KBM-7 (cell line): Measurements from ENCODE around the gene LRRC59.
"Not testable (repeated sequence)": the region's sequence is repeated elsewhere in the genome, so short reads cannot be mapped to it uniquely, and the experiment has no call there.

Source experiments
- DNase-seq: peaks from one replicate; pipeline ENCODE4 v3.0.0-alpha.2; 2015
- in situ Hi-C: fragments of 300-500 bp; cut with MboI; formaldehyde crosslinking; loops from 2 replicates; pipeline ENCODE4 v1.14.3; 2020; ENCODE audit warnings: low sequenced_read_pairs, low pct_unique_long_range_greater_than_20kb, mixed read lengths

The LRRC59 gene

GRCh38 chr17:50397111-50397918 is at the start of gene LRRC59:
LRRC59 (minus strand) TSS chr17:50397523; CDS start chr17:50397317, 206 bp downstream.
- in situ Hi-C loops, result no loop called here
- peak; percentile 92 for DNase-seq

- no peak for DNase-seq
- in situ Hi-C loops, result no loop called here
These were observed 48.5 kb upstream of the LRRC59 start for GRCh38 chr17:50445730-50446325.

DNA sequence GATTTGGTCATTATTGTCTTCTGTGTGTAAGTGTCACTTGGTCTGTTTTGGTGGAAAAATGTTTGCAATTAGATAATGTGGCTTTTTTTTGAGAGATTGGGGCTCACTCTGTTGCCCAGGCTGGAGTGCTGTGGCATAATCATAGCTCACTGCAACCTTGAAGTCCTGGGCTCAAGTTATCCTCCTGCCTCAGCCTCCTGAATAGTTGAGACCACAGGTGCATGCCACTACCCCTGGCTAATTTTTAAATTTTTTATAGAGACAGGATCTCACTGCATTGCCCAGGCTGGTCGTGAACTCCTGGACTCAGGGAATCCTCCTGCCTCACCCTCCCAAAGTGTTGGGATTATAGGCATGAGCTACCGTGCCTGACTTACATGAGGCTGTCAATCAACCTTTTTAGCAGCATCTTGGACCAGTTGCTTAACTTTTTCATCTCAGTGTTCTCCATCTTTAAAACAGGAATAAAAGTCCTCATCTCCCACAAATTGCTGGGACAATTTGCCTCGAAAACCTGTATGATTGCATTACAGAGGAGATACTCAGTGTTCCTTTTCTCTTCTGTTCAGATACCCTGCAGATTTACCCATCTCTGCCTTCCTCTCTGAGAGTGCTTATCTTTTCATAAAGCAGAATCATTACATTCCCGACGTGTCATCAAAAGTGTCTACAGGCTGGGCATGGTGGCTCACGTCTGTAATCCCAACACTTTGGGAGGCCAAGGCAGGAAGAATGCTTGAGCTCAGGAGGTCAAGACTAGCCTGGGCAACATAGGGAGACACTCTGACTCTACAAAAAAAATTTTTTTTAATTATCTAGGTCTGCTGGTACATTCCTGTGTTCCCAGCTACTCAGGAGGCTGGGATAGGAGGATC is 47.8 kb upstream of the LRRC59 start:
- in situ Hi-C loops, result no loop called here
- DNase-seq, result no peak

DNA sequence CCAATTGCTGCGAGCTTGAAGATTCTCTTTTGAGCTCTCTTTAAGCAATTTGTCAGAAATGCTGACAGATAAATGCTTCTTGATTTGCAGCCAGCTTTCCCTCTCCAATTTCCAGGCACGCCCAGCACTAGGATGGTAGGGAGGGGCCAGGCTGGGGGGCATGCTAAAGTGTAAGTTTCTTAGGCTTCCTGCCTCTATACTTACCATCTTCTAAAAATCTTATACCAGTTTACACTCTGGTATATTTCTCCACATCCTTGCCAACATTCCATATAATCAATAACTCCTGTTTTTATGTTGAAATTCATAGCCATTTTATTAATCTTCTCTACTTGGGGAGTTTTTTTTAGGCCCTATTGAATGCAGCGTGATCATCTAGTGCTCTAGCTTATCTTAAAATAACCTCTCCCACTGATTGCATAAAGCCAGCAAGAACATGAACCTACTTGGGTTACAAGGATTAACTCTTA is 46.2 kb upstream of the LRRC59 start:
- DNase-seq, result no peak
- in situ Hi-C loops, result no loop called here

DNA sequence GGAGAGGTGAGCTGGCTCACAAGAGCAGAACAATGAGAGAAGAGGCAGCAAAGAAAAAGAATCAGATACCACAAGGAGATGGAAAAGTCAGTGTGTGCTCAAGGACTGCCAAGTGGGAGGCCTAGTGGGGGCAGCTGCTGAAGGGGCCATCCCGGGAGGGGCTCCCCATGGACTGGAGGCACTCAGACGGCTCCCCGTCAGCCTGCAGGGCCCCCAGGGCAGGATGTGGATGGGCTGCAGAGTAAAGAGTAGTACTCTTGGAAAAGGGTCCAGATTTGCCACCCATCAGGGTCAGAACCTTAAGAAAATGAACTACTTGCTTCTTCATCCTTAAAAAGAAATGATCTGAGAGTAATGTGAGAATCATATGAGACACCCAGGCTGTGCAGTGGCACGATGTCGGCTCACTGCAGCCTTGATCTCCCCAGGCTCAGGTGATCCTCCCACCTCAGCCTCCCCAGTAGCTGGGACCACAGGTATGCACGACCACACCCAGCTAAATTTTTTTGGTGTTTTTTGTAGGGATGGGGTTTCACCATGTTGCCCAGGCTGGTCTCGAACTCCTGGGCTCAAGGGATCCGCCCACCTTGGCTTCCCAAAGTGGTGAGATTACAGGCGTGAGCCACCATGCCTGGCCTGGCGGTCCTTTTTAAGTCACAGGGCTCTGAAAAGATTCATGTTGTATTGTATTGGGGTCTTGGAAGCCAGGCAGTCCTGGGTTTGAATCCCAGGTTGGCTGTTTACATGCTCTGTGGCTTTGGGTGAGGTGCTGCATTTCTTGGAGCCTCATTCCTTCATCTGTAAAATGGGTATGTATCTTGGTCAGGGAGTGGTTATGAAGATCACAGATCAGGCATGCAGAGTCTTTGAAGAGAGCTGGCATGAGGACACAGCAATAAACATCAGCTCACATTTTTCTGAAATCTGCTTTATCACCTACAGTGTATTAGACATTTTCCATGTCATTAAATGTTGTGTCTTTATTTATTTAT is 43.8 kb upstream of the LRRC59 start:
- no peak for DNase-seq

DNA sequence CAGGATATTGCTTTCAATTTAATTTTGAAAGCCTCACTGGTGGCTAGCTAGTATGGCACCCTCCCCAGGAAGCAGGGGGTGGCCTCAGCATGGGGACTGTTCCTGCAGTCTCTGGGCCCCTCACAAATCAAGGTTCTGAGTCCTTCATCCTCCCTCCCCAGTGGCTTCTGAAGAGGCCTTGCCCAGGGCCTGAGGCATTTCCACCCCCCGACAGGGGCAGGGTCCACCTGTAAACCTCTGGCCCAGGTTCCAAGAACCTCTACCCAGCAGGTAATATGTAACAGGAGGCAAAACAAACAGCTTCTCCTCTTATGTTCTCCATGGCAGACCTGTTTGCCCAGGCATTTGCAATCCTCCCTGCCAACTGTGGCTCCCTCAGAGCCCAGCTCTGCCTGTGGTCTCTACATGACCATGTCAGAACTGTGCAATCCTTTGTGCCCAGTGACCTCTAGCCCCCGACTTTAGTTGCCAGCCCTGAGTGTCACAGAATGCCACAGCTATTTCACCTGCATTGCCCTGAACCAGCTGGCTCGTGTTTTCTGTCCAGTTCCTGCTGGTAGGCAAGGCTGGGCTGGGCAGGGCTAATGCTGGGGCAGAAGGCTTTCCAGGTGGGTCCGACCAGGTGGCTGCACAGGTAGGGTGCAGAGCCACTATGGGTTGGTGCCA is 43.0 kb upstream of the LRRC59 start:
- in situ Hi-C loops, result no loop called here
- DNase-seq, result no peak

More for the DNA sequence above, 43.8 kb upstream of the LRRC59 start:
- in situ Hi-C loops, result no loop called here

DNA sequence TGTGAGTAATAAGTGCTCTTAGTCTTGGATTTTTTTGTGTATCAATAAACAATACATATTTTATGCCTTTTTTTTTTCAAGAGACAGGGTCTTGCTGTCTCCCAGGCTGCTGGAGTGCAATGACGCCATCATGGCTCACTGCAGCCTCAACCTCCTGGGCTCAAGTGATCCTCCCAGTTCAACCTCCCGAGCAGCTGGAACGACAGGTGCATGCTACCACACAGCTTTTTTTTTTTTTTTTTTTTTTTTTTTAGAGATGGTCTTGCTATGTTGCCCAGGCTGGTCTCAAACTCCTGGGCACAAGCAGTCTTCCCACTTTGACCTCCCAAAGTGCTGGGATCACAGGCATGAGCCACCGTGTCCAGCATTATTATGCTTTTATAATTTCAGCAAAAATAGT is 41.7 kb upstream of the LRRC59 start:
- DNase-seq, result no peak
- in situ Hi-C loops, result no loop called here

GRCh38 chr17:50437409-50437808 is 40.1 kb upstream of the LRRC59 start:
- in situ Hi-C loops, result no loop called here
- no peak for DNase-seq

DNA sequence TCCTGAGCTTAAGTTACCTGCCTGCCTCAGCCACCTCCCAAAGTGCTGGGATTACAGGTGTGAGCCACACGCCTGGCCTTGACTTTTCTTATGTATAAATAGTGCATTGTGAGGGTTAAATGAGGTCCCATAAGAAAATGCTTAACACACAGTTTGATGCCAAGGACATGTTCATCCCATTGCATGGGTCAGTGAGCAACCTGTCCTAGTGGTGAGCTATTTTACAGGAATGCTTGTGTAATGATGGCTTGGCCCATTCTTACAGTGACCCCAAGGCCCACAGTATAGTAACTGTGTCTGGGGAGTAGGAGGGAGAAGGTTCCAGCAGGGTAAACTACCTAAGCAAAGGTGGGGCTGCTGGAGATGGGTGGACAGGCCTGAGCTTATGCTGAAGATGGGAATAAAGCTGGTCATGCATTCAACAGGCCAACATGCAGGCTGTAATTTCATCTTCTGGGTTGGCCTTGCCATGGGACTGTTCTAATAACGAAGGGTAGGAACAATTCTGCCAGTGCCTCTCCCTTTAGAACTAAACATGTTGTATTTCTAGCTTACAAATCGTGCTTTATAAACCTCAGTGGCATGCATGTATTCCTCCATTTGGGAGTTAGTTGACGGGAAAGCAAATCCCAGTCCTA is 34.9 kb upstream of the LRRC59 start:
- no peak for DNase-seq
- in situ Hi-C loops, result no loop called here

DNA sequence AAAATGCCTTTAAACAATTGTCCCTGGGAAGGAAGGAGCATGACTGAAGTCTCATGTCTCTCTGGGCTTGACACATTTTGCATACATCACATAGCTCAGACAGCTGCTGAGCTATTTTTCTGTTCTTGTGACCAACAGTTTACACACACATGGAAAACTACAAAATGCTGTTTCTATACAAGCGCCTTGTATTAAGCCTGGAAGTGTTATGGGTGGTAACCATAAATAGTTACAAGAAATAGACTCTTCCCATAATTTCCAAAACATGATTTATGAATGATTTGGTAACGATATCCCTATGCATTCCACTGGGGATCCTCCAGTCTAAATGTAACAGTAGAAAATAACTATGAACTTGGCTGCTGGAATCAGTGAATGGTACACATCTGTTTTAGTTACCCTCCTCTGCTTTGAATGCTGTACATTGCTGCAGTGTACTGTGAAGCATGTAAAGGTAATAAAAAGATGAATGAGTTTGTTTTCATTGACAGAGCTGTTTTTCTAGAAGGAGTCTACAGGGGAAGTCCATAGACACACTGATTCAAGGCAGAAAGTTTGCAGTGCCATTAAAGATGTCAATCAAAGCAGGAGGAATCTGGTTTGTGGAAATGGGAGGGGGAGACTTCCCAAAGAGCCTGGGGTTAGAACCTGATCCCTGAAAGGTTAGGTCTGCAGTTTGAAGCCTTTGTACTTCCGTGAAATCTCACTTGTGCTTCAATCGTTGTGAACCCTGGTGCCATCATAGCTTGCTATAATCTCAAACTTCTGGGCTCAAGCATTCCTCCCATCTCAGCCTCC is 33.7 kb upstream of the LRRC59 start:
- no peak for DNase-seq
- in situ Hi-C loops, result no loop called here

DNA sequence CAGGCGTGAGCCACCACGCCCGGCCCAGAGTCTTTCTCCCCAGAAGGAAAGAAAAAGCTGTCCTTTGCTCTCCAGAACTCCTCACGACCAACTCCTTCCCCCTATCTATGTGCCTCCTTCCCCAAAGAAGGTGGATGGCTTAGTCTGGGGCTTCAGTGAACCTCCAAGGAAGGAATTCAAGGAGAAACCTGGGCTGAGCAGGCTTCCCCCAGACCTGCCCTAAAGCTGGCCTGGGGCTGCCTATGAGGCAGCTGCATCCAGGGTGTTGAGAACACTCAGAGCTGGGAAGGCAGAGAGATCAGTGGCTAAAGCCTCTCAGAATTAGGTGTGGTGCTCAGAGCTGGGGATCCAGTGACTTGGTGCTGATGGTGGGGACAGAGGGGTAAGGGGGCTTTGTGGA is 32.5 kb upstream of the LRRC59 start:
- DNase-seq, result no peak
- in situ Hi-C loops, result no loop called here

GRCh38 chr17:50428831-50429424 is 31.6 kb upstream of the LRRC59 start:
- in situ Hi-C loops, result no loop called here
- DNase-seq, result no peak

DNA sequence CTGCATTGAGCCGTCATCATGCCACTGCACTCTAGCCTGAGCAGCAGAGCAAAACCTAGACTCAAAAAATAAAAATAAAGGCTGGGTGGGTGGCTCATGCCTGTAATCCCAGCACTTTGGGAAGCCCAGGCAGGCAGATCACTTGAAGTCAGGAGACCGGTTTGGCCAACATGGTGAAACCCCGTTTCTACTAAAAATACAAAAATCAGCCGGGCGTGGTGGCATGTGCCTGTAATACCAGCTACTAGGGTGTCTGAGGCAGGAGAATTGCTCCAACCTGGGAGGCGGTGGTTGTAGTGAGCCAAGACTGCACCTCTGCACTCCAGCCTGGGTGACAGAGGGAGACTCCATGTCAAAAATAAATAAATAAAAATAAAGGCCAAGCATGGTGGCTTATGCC is 30.8 kb upstream of the LRRC59 start:
- DNase-seq, in situ Hi-C loops: not testable (repeated sequence)

- peak; percentile 59 for DNase-seq
These were observed 29.8 kb upstream of the LRRC59 start for GRCh38 chr17:50426814-50427787.

DNA sequence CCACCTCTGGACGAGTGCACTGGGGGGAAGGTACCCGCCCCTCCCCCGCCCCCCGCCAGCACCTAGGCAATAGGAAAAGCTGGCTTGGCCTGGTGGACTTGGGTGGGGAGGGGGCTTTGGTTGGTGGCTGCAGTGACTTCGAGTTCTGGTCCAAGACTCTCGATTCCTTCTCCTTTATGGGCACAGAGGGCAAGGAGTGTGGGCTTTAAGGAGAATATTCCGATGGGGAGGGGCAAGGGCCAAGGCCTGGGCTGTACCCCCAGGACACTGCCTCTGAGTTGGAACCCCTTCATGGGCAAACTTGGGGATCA is 29.1 kb upstream of the LRRC59 start:
- DNase-seq, result no peak
- in situ Hi-C loops, result no loop called here

More at GRCh38 chr17:50426814-50427787, 29.8 kb upstream of the LRRC59 start:
- in situ Hi-C loops, result no loop called here
